NCI-H128 (cell line): Measurements from ENCODE around the gene PAQR3.

Experiments used
- DNase-seq: peaks from one replicate; lab custom pipeline; 2025; ENCODE audit not compliant: unreplicated experiment; lab: John Stamatoyannopoulos, UW

The PAQR3 gene, protein sequence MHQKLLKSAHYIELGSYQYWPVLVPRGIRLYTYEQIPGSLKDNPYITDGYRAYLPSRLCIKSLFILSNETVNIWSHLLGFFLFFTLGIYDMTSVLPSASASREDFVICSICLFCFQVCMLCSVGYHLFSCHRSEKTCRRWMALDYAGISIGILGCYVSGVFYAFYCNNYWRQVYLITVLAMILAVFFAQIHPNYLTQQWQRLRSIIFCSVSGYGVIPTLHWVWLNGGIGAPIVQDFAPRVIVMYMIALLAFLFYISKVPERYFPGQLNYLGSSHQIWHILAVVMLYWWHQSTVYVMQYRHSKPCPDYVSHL

DNA sequence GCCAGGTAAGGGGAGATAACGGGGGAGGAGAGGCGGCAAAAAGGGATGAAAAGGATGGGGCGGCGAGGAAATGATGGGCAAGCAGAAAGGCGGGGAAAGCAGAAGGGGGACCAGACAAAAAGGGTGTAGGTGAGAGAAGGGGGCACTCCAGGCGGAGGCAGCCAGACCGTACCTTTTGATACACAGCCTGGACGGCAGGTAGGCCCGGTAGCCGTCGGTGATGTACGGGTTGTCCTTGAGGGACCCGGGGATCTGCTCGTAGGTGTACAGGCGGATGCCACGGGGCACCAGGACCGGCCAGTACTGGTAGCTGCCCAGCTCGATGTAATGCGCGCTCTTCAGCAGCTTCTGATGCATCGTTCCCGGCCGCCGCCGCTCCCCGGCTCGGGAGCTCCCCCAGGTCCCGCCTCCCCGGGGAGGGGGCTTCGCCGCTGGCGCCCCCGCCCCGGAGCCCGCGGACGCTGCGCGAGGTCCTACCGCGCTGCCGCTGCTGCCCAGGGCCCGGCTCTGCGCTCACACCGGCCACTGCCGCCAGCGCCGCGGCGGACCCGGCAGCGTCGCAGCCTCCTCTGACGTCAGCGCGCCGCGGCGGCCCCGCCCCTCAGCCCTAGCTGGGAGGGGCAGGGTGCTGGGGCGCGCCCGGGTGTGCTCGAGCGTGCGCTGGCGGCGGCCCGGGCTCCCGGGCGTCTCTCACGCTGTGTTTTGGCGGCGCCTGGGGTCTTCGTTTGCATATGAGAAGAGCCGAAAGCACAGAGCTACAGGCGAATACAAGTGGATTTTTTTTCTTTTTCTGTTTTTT, at the start of gene PAQR3:
PAQR3 (minus strand) TSS at position 571 of the 799 bp plus-strand sequence; CDS start at position 357, 214 bp downstream.
- peak; percentile 6 for DNase-seq

DNA sequence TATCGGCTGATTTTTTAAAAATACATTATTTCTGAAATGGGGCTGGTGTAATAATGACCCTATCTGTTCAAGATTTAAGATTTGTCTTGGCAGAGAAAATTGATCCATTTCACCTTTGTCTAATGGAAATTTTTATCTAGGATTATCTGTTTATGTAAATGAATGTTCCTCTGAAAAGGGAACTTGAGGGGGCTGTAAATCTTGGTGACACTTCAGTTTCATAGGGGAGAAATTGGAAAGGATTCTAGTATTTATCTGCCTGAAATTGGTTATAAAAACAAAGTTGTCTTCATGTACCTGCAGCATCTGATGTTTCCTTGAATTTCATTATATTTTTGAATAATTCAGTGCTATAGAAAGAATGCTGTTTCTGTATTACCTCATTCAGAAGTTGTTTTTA, 48.4 kb upstream of the PAQR3 start:
- DNase-seq: no peak

DNA sequence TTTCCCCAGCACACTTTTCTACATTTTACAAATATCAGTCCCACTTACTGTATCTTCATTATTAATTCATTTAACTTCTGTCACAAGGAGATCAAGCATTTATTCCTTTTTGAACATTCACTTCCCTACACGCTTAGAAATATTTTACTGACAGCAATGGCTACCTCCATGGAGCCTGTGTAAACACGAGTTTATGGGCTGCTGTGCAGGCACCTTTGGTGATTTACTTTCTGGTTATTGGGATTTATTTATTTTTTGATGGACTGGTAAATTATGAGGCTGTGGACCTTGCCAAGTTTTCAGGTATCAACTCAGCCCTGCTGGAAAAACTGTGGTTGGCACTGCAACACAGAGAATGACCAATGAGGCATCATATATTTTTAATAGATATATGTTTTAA, 45.4 kb upstream of the PAQR3 start:
- no peak for DNase-seq

DNA sequence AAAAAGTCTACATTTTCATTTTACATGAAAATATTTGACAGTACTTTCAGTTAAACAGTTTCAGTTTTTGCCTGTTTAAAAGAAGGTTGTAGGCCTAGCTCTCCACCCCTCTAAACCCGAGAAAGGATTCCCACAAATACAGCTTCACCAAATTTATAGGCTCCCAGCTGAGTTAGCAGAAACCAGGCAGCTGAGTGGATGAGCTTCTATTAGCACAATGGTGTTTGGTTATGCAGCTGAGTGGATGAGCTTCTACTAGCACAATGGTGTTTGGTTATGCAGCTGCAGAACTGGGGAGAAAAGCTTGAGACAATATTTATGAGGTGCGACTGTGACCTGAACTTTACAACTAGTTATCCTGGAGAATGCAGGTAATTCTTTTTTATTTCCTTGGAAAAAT, 36.6 kb upstream of the PAQR3 start:
- DNase-seq: no peak

DNA sequence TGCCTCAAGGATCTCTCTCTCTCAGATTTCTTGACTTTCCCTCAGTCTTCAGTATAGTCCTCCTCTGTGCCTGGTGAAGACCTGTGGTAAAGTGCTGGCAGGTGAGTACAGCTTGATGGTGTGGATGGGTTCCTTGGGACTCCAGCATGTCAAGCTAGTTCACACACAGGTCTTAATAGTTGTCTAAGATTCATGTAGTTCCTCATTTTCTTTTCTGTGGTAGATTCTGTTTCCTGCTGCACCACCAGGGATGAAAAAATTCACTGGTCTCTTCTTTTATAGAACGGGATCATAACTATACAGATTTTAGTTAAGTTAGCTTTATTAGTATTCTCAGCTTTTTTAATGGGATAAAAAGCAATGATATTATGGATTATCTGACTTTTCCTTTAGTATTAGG, 32.5 kb upstream of the PAQR3 start:
- no peak for DNase-seq

DNA sequence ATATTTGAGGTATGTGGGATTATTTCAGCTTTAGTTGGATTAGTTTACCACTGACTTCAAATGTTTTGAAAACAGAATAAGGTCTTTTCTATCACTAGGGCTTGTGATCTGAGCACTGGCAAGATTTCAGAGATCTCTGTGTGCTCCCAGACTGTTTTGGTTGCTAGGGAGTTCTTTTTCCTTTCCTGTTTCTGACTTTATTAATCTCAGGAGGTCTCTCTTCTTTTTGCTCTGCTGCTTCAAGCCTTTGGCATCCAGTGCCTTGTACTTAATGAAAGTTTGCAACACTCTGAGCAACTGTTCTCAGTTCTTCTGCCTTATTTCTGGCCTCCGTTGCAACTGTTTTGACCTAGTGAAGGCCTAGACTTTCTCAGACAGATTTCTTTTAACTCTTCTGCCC, 32.1 kb upstream of the PAQR3 start:
- no peak for DNase-seq

DNA sequence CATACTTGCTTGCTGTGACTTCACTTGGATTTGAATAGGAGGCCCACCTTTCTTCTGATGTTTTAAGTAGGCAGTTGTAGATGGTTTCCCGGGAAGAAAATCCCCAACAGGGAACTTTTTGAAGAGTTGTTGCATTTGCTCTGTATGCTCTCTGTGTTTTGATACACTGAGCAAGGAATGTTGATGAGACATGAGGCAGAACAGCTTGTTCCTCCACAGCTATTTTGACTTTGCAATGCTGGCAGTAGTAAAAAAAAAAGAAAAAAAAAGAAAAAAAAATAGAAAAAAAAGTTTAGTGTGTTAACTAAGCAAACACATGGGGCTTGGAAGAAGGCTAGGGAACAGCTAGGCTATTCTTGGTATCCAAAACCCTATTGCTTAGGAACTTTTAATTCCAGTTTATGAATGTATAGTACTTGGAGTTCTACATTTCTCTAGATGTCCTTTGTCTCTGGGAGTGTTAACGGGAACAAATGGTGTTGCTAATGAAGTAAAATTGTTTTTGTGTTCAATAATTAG, 23.4 kb upstream of the PAQR3 start:
- no peak for DNase-seq

DNA sequence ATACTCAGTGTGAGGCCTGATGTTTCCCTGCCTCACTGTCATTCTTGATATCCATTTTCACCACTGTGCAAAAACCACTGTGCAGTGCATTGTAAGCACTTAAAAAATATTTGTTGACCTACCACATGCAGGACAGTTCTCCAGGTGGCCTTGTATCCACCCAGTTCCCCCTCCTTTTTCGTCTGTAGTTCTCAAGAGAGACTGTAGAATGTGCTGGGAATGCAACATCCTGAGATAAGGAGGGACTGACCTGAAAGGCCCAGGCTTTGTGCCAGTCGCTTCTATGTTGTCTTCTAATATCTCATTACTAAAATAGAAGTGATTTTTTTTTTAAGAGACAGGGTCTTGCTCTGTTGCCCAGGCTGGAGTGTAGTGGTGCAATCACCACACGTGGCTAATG, 21.7 kb upstream of the PAQR3 start:
- no peak for DNase-seq

DNA sequence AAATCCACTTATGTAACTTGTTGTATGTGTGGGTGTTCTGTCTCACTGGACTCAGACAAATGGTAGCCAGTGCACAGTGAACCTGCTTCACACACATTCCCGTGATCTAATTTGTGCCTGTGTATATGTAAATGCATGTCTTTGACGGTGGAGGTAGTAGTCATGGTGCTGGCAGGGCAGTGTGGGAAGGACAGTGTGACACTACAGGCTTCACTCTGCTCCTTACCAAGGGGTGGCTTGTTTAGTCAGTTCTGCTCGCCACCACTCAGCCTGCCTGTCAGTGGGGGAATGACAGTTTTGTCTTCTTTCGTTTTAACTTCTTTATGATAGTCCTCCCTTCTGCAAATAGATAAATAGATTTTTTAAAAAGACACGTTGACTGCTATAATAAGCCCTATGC, 17.7 kb upstream of the PAQR3 start:
- no peak for DNase-seq

DNA sequence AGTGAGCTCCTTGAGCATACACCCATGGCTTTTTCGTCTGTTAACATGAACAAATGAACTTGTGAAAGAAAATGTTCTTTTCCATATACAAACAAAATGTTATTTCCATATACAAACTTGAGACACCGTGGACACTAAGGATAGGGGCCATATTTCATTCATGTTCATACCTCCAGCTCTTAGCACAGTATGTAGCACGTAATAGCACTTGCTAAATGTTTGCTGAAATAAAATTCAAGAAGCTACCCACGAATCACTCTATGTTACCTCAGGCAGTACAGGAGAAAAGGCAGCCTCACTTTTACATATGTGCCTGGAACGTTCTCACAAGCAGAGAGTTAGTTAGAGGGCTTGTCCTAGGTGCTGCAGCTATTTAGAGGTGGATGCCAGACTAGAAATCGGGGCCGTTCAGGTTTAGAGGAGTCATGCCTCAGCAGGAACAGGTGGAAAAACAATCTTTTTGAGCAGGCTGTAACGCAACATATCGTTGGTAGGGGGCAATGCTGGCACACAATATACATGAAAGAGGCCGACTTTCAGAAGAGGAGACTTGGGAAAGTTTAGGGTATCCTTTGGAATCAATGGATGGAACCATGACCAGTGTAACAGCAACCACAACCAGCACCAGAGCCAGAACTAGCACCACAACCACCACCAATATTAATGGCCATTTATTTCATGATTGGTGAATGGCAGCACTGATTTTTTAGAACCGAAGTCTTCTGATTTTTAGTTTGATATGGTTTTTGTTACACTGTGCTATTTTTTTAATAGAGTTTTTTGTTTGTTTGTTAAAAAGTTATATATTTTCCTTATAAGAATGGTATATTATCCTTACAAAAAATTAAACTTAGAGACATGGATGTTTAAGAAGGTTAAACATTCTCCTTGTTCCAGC, 14.8 kb upstream of the PAQR3 start:
- no peak for DNase-seq

DNA sequence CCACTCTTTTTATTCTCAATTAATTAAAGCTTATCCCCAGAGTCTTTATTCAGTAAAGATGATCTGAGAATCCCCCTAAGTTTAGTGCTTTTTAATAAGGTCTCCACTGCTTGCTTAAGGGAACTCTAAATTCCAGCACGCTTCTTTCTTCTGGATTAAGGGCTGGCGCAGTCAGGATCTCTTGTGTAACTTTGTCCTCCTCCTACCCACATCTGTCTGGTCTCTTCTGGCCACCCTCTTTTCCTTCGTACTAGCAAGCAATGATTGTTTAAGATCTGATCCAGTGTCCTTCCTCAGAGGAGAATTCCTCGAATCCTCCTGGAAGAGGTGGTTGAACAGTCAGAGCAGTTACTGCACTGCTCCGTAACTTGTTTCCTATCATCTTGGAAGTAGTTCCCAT, 14.0 kb upstream of the PAQR3 start:
- no peak for DNase-seq

DNA sequence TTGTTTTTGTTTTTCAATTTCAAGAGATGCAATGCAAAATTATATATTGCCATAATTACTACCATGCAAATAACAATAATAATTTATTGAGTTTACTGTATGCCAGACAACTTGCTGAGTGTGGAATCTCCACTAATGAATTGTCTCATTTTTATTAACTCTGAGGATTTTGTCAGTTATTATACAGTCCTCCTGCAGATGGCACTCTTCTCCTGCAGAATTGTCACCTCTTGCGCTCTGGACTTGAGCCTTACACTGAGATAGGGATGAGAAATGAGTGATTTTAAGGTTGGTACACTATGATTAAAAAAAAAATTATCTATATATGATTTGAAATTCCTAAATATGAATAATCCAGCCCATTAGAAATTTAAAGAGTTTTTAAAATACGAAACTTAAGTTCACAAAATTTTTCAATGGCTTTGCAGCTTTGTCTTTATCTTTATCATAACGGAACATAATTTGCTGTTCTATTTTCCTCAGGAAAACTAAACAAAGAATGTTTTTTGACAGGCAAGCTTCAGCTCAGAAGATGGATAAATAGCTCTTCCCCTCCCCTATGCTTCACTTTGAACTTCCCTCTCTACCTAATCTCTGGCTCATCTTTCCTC, 12.7 kb upstream of the PAQR3 start:
- peak; percentile 3 for DNase-seq

DNA sequence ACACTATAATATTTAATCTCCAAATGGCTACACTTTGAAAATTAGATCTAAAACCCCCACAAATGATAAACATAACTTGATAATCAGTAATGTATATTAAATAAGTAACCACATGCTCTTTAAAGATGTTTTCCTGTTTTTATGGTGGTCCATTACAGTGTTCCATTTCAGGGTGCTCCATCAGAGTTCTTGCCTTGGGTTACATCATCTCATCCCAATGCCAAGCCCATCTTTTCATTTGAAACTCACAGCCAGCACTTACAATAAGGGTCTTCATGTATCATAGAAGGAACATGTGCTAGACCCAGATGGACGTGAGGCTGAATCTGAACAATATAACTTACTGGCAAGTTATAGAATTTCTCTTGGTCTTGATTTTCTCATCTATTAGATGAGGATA, 10.5 kb upstream of the PAQR3 start:
- DNase-seq: no peak

DNA sequence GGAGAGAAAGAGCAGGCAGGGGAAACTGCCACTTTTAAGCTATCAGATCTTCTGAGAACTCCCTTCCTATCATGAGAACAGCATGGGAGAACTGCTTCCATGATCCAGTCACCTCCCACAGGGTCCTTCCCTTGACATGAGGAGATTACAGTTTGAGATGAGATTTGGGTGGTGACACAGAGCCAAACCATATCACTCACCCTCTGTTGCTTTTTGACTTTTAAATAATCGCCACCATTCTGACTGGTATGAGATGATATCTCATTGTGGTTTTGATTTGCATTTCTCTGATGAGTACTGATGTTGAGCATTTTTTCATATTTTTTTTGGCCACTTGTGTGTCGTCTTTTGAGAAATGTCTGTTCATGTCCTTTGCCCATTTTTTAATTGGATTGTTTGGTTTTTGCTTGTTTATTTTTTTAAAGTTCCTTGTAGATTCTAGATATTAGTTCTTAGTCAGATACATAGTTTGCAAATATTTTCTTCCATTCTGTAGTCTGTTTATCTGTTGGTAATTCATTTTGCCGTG, 6.5 kb upstream of the PAQR3 start:
- no peak for DNase-seq

DNA sequence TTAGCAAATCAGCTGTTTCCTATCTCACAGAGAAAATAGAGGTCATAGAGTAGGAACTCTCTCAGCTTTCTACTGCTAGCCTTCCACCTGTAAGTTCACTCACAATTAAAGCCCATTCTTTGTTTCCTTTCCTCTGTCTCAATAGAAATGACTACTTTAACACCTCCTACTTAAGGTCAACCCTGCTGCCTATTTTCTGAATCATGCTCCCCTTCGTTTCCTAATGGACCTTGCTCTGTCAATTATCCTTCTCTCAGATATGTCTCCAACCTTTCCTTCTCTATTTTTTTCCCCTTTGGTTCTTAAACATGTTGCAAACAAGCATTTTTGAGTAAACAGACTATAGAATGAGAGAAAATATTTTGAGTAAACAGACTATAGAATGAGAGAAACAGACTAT, 5.1 kb upstream of the PAQR3 start:
- DNase-seq: no peak

DNA sequence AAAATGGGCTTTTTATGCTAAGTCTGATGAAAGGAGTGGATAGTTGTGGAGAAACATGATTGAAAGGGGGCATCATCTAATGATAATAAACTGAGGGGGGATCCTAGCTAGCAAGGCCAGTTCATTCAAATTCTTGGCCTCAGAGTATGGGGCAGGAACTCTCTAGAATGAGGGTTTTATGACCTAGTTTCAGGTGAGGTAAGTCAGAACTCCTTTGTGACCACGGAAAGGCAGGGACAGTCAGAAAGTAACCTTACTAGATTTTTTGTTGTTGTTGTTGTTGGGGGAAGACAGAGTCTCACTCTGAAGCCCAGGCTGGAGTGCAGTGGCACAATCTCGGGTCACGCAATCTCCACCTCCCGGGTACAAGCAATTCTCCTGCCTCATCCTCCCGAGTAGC, 1.5 kb upstream of the PAQR3 start:
- no peak for DNase-seq

DNA sequence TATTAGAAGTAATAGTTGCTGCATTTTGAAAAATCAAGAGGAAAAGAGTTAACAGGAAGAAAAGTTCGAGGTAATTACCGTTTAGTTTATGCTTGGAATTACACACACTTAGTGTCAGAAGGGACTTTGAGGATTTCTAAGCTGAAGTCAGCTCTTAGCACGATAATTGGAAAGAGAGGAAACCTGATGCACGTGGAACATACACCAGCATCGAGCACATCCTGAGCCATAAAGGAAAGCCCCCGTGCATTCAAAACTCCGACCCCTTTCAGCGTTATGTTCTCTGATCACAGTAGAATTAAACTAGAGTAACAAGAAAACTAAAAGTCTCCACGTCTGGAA, 400 bp upstream of the PAQR3 start:
- no peak for DNase-seq

DNA sequence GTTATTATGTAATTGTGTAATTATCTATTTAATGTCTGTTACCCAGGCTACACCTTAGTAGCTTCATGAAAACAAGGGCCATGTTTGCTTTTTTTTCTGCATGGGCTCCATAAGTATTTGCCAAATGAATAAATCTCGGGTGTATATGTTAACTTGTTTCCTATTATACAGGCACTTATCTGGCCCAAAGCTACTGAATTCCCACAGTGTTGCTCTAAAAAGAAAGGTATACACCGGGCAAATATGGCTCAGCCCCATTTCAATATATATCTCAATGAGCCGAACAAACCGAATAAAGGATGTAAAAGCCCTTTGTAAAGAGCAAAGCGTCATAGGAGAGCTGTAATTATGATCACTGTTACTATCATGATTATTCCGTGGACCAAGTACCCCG, 767 bp downstream of the PAQR3 start:
- DNase-seq: no peak

DNA sequence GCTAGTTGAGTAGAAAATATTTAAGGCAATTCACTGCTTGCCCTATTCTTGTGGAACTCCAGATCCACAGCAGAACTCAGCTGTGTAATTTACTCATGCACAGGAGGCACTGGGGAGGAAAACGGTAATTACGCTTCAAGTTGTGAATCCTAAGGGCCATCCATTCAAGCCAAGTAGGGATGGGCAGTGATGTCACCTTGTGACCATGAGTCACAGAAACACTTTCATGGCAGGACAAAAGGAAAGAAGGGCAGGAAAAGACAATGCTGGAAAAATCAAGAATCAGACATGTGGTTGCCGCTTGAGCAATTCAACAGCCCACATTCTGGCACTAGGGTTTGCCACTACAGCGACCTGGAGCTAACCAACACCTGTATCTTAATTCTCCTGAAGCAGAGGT, 1.4 kb downstream of the PAQR3 start:
- DNase-seq: no peak

DNA sequence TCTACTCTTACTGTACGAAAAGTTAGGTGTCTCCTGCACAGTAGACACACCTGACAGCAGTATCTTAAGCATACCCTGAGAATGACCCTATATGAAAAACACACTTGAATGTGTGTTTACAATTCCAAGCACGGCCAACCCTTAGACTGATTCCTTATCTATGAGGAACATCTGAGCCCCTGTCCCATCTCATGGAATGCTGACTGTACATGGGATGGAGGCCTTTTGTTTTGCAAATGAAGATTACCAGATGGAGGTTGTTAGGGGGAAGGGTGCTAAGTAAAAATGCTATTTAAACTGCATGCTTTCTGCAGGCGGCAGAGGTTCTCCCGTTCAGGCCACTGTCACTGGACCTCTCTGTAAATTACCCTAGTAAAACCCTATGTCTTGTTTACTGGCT, 2.2 kb downstream of the PAQR3 start:
- no peak for DNase-seq
